Vagina (tissue), 2 donors: ENCODE measurements around the gene NRG2. TPM values are rescaled to one million over a fixed set of nuclear protein-coding genes. Genes with fewer than 3 reads are reported as not detected.
A peak's percentile ranks its signal among the peaks of the same experiment; 100 is the strongest.

Source experiments
- DNase-seq, 2 donors: peaks; one replicate each; pipeline ENCODE4 v3.0.0-alpha.2; 2017; ENCODE audit errors: extremely low spot score in 2 of 2
- H3K27ac ChIP-seq: fragments of 200-600 bp; sonication (generic); one replicate; pipeline ENCODE4 v1.5.1; 2019
- H3K27me3 ChIP-seq: fragments of 200-600 bp; sonication (generic); one replicate; pipeline ENCODE4 v1.5.1; 2019
- H3K36me3 ChIP-seq, 2 donors: fragments of 200-600 bp; sonication (generic); one replicate each; pipeline ENCODE4 v1.5.1; 2017 to 2019
- H3K4me1 ChIP-seq: fragments of 200-600 bp; sonication (generic); one replicate; pipeline ENCODE4 v1.5.1; 2019
- H3K4me3 ChIP-seq, 2 donors: fragments of 200-600 bp; sonication (generic); 1 replicate in 1 of 2; 2 replicates in 1 of 2; pipeline ENCODE4 v1.5.1; 2016 to 2019
- H3K9me3 ChIP-seq: fragments of 200-600 bp; sonication (generic); one replicate; pipeline ENCODE4 v1.5.1; 2019
- POLR2A ChIP-seq, 2 donors: fragments of 450-650 bp; IDR thresholded peaks; one replicate each; pipeline ENCODE4 v1.6.1; 2017; ENCODE audit warnings: antibody characterized with exemption in 2 of 2, mild to moderate bottlenecking in 2 of 2, moderate library complexity in 2 of 2
- POLR2AphosphoS5 ChIP-seq, 2 donors: sonication (generic); formaldehyde crosslinking; IDR thresholded peaks; one replicate each; pipeline ENCODE4 v1.9.0; 2017; ENCODE audit warnings: antibody characterized with exemption in 2 of 2, mild to moderate bottlenecking in 2 of 2, low read depth in 1 of 2; ENCODE audit not compliant: insufficient read depth in 1 of 2
- intact Hi-C: fragments of 100-400 bp; cut with DNase I; formaldehyde crosslinking; loops from one replicate; pipeline ENCODE4 v1.15.1; 2023
- total RNA-seq: library from RNA; depleted of rRNA; stranded (reverse); fragments of >200 nt; gene quantifications from one replicate; pipeline ENCODE4 v1.2.3, GENCODE V29; 2016
- TF ChIP-seq, protein P1 (sequence below), 3 experiments: fragments of 450-650 bp in 2 of 3; fragments of 200-600 bp in 1 of 3; sonication (generic) in 1 of 3; IDR thresholded peaks; one replicate each; pipeline ENCODE4 v1.5.1; 2017 to 2019; ENCODE audit warnings: antibody characterized with exemption in 3 of 3, mild to moderate bottlenecking in 2 of 3, moderate library complexity in 2 of 3

The NRG2 gene
- total RNA-seq, 1 donor from 2014 or later = 5.2 TPM

DNA sequence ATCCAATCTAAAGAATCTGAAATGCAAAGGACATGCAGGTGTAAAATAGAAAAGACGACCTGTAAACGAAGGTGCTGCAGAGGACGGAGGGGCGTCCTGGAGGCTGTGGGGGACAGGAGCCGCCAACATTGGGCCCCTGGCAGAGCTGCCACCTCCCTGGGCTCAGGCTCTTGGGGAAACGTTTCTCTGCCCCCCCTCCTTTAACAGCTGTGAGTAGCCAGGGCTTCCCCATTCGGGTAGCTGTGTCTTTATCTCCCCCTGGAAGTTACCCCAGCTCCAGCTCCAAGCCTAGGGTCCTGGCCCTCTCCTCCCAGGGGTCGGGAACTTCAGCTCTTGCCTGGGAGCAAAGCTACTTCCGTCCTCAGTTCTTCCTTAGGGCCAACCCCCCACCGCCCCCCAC, 196.0 kb downstream of the NRG2 start:
- H3K36me3 ChIP-seq = peaks cover 0 to 9% of the 10 kb centered on the region in 2 donors
- H3K27ac ChIP-seq = no peak overlapping the region
- H3K4me1 ChIP-seq = peaks cover 8% of the 10 kb centered on the region
- intact Hi-C loops = loop anchor here (5.0 kb wide), 1 partner anchor 60 kb away; no protein-coding TSS in a partner anchor
- TF ChIP-seq, protein P1, sequence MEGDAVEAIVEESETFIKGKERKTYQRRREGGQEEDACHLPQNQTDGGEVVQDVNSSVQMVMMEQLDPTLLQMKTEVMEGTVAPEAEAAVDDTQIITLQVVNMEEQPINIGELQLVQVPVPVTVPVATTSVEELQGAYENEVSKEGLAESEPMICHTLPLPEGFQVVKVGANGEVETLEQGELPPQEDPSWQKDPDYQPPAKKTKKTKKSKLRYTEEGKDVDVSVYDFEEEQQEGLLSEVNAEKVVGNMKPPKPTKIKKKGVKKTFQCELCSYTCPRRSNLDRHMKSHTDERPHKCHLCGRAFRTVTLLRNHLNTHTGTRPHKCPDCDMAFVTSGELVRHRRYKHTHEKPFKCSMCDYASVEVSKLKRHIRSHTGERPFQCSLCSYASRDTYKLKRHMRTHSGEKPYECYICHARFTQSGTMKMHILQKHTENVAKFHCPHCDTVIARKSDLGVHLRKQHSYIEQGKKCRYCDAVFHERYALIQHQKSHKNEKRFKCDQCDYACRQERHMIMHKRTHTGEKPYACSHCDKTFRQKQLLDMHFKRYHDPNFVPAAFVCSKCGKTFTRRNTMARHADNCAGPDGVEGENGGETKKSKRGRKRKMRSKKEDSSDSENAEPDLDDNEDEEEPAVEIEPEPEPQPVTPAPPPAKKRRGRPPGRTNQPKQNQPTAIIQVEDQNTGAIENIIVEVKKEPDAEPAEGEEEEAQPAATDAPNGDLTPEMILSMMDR (IDR thresholded peaks at IDR 0.05) = no peak
- TF ChIP-seq POLR2AphosphoS5 (IDR thresholded peaks at IDR 0.05; ENCODE audit: insufficient read depth in 1 of 2, low read depth in 1 of 2) (no peak), POLR2A (IDR thresholded peaks at IDR 0.05) (no peak)
- H3K9me3 ChIP-seq = no peaks in the 10 kb centered on the region
- H3K4me3 ChIP-seq = no peak overlapping the region
- no peaks in the 10 kb centered on the region for H3K27me3 ChIP-seq
- DNase-seq = no peak

DNA sequence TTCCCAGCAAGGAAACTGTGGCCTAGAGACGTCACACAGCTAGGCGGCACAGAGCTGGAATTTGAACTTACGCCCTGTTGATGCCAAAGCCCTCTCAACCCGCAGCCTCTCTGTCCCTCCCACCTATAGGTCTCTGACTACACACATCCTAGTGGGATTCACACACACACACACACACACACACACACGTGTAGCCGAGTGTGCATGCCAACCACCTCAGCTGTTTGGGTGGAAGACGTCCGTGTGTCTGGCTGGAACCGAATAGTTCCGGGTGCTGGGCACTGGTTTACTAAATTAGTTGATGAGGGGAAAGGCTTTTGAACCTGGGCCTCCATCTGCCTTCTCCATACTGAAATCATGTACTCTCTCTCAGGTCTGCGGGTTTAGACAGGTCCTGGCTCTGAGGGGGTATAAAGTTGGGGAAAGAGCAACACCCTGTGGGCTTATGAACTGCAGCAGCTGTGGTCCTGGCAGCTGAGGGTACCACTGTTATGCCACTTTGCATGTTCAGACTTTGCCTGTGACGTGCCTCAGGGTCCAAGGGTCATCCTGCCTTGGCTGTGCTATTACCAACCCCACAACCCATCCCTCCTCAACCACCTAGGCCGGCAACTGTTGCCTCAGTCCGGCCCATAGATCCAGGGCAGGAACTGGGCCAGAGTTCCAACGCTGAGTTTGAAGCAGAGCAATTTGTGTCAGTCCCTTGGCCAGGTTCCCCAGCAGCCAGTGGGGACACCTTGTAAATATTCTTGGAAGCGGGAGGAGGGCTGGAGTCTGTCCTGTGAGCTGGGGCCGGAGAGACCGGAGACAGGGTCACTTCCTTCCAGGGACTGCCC, 197.0 kb downstream of the NRG2 start:
- intact Hi-C loops = loop anchor here (5.0 kb wide), 1 partner anchor 59 kb away; no protein-coding TSS in a partner anchor
- no peak overlapping the region for H3K4me3 ChIP-seq
- no peak for TF ChIP-seq POLR2A (IDR thresholded peaks at IDR 0.05)
- TF ChIP-seq, protein P1 (IDR thresholded peaks at IDR 0.05) = no peak
- TF ChIP-seq POLR2AphosphoS5 (IDR thresholded peaks at IDR 0.05; ENCODE audit: insufficient read depth in 1 of 2, low read depth in 1 of 2) = no peak

DNA sequence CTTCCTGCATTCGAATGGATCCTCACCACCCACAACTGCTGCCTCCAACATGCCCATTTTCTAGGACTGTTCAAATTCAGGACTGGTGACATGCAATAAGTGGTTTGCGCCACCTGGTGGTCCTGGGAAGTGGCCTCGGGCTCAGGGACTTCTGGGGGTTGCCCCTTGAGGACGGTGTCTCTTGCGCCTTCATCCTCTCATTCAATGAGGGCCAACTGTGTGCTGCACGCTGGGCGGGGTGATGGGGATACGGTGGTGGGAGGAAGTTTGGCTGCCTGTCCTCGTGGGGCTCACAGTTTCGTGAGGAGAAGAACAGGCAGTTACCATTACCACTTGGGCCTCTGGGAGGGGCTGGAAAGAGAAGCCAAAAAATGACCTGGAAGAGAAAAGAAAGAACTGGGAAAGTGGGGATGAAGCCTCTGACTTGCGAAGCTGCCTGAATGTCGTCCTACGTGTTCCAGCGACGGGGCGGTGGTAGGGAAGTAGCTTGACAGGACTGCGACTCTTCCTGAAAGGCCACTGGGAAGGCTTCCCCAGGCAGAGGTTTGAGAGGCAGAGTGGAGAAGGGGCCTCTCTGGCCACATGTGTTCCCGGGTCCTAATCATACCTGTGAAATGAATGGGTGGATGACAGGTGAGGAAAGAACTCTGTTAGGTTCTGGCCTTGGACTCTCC, 198.5 kb downstream of the NRG2 start:
- intact Hi-C loops = loop anchor here (5.0 kb wide), 1 partner anchor 57 kb away; no protein-coding TSS in a partner anchor
- Histone ChIP-seq H3K27ac (no peak overlapping the region), H3K27me3 (no peaks in the 10 kb centered on the region), H3K4me3 (no peak overlapping the region), H3K4me1 (peaks cover 8% of the 10 kb centered on the region), H3K36me3 (no peaks in the 10 kb centered on the region), H3K9me3 (no peaks in the 10 kb centered on the region)
- TF ChIP-seq, protein P1 (IDR thresholded peaks at IDR 0.05) = peak; percentile 12 to 45 (median 31)
- TF ChIP-seq POLR2AphosphoS5 (IDR thresholded peaks at IDR 0.05; ENCODE audit: insufficient read depth in 1 of 2, low read depth in 1 of 2) = no peak
- no peak for DNase-seq

More for the DNA sequence above, 197.0 kb downstream of the NRG2 start:
- no peaks in the 10 kb centered on the region for H3K27me3 ChIP-seq
- H3K4me1 ChIP-seq = peaks cover 8% of the 10 kb centered on the region
- H3K36me3 ChIP-seq = peaks cover 0 to 2% of the 10 kb centered on the region in 2 donors
- H3K27ac ChIP-seq = no peak overlapping the region
- no peak for DNase-seq
- H3K9me3 ChIP-seq = no peaks in the 10 kb centered on the region

DNA sequence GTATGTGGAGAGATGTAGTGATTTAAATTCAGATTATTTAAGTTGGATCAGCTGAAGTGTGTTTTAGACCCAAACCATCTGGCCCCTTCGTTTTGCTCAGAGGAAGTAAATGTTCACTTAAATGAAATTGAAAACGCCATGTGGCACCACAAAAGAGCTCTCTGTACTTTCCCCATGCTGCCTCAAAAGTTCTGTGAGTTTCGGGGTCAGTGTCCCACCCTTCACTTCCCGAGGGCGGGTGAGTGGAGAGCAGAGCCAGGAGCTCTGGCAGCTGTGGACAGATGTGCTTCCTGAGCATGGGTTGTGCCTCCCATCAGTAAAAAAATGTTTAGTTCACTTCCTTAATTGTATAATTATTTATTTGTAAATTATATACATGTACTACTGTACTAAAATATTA, 199.1 kb downstream of the NRG2 start:
- H3K4me1 ChIP-seq = peaks cover 8% of the 10 kb centered on the region
- no peaks in the 10 kb centered on the region for H3K9me3 ChIP-seq
- no peak for TF ChIP-seq POLR2A (IDR thresholded peaks at IDR 0.05)
- TF ChIP-seq POLR2AphosphoS5 (IDR thresholded peaks at IDR 0.05; ENCODE audit: insufficient read depth in 1 of 2, low read depth in 1 of 2) = no peak
- TF ChIP-seq, protein P1 (IDR thresholded peaks at IDR 0.05) = no peak
- no peak overlapping the region for H3K4me3 ChIP-seq
- no peaks in the 10 kb centered on the region for H3K27me3 ChIP-seq
- H3K36me3 ChIP-seq = no peaks in the 10 kb centered on the region
- no peak for DNase-seq
- intact Hi-C loops = no loop called here
- no peak overlapping the region for H3K27ac ChIP-seq
